IPS-18c (cell line): ENCODE measurements around the gene FAM83C.

Experiments used
- H3K4me3 ChIP-seq: 2 replicates; pipeline ENCODE4 v1.7.0; 2013; ENCODE audit warnings: low read depth, mild to moderate bottlenecking, low read length, moderate library complexity; ENCODE audit not compliant: insufficient read depth
- H3K9me3 ChIP-seq: one replicate; pipeline ENCODE4 v1.6.1; 2013; ENCODE audit warnings: mild to moderate bottlenecking, low read length, moderate library complexity; ENCODE audit not compliant: control insufficient read depth, insufficient read depth

The FAM83C gene

GRCh38 chr20:35303735-35304491, 11.7 kb upstream of the FAM83C start:
- no peak overlapping the region for H3K4me3 ChIP-seq

GRCh38 chr20:35303382-35303734, 11.1 kb upstream of the FAM83C start:
- Histone ChIP-seq H3K4me3 (no peak overlapping the region), H3K9me3 (no peaks in the 10 kb centered on the region)

More at GRCh38 chr20:35303735-35304491, 11.7 kb upstream of the FAM83C start:
- no peaks in the 10 kb centered on the region for H3K9me3 ChIP-seq

- H3K9me3 ChIP-seq: no peaks in the 10 kb centered on the region
- no peak overlapping the region for H3K4me3 ChIP-seq
These were observed 10.5 kb upstream of the FAM83C start for GRCh38 chr20:35302421-35303335.

- no peak overlapping the region for H3K4me3 ChIP-seq
- no peaks in the 10 kb centered on the region for H3K9me3 ChIP-seq
These were observed 9.2 kb upstream of the FAM83C start for GRCh38 chr20:35301426-35301825.

- Histone ChIP-seq H3K4me3 (no peak overlapping the region), H3K9me3 (no peaks in the 10 kb centered on the region)
These were observed 8.4 kb upstream of the FAM83C start for GRCh38 chr20:35300469-35301262.

- Histone ChIP-seq H3K9me3 (no peaks in the 10 kb centered on the region), H3K4me3 (no peak overlapping the region)
These were observed 7.6 kb upstream of the FAM83C start for GRCh38 chr20:35299780-35300179.

- H3K9me3 ChIP-seq: no peaks in the 10 kb centered on the region
These were observed 6.0 kb upstream of the FAM83C start for GRCh38 chr20:35298264-35298663.

GRCh38 chr20:35297740-35298139, 5.5 kb upstream of the FAM83C start:
- Histone ChIP-seq H3K4me3 (no peak overlapping the region), H3K9me3 (no peaks in the 10 kb centered on the region)

More at GRCh38 chr20:35298264-35298663, 6.0 kb upstream of the FAM83C start:
- H3K4me3 ChIP-seq: no peak overlapping the region

- peaks cover 1% of the 10 kb centered on the region for H3K9me3 ChIP-seq
- H3K4me3 ChIP-seq: no peak overlapping the region
These were observed 4.9 kb upstream of the FAM83C start for GRCh38 chr20:35297155-35297554.

- Histone ChIP-seq H3K4me3 (no peak overlapping the region), H3K9me3 (peaks cover 2% of the 10 kb centered on the region)
These were observed 3.9 kb upstream of the FAM83C start for GRCh38 chr20:35296101-35296554.

- peaks cover 2% of the 10 kb centered on the region for H3K9me3 ChIP-seq
These were observed 3.4 kb upstream of the FAM83C start for GRCh38 chr20:35295674-35296073.

GRCh38 chr20:35295058-35295457, 2.8 kb upstream of the FAM83C start:
- Histone ChIP-seq H3K4me3 (no peak overlapping the region), H3K9me3 (peaks cover 2% of the 10 kb centered on the region)

More at GRCh38 chr20:35295674-35296073, 3.4 kb upstream of the FAM83C start:
- H3K4me3 ChIP-seq: no peak overlapping the region

- peaks cover 2% of the 10 kb centered on the region for H3K9me3 ChIP-seq
These were observed 2.1 kb upstream of the FAM83C start for GRCh38 chr20:35294293-35294685.

GRCh38 chr20:35293303-35294292, 1.4 kb upstream of the FAM83C start:
- Histone ChIP-seq H3K9me3 (peaks cover 2% of the 10 kb centered on the region), H3K4me3 (no peak overlapping the region)

More at GRCh38 chr20:35294293-35294685, 2.1 kb upstream of the FAM83C start:
- H3K4me3 ChIP-seq: no peak overlapping the region

- peaks cover 2% of the 10 kb centered on the region for H3K9me3 ChIP-seq
- H3K4me3 ChIP-seq: no peak overlapping the region
These were observed 470 bp upstream of the FAM83C start for GRCh38 chr20:35292504-35293285.
